ENCODE data around the gene CNTROB.
A peak's percentile ranks its signal among the peaks of the same experiment; 100 is the strongest.

The CNTROB gene, protein sequence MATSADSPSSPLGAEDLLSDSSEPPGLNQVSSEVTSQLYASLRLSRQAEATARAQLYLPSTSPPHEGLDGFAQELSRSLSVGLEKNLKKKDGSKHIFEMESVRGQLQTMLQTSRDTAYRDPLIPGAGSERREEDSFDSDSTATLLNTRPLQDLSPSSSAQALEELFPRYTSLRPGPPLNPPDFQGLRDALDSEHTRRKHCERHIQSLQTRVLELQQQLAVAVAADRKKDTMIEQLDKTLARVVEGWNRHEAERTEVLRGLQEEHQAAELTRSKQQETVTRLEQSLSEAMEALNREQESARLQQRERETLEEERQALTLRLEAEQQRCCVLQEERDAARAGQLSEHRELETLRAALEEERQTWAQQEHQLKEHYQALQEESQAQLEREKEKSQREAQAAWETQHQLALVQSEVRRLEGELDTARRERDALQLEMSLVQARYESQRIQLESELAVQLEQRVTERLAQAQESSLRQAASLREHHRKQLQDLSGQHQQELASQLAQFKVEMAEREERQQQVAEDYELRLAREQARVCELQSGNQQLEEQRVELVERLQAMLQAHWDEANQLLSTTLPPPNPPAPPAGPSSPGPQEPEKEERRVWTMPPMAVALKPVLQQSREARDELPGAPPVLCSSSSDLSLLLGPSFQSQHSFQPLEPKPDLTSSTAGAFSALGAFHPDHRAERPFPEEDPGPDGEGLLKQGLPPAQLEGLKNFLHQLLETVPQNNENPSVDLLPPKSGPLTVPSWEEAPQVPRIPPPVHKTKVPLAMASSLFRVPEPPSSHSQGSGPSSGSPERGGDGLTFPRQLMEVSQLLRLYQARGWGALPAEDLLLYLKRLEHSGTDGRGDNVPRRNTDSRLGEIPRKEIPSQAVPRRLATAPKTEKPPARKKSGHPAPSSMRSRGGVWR

DNA sequence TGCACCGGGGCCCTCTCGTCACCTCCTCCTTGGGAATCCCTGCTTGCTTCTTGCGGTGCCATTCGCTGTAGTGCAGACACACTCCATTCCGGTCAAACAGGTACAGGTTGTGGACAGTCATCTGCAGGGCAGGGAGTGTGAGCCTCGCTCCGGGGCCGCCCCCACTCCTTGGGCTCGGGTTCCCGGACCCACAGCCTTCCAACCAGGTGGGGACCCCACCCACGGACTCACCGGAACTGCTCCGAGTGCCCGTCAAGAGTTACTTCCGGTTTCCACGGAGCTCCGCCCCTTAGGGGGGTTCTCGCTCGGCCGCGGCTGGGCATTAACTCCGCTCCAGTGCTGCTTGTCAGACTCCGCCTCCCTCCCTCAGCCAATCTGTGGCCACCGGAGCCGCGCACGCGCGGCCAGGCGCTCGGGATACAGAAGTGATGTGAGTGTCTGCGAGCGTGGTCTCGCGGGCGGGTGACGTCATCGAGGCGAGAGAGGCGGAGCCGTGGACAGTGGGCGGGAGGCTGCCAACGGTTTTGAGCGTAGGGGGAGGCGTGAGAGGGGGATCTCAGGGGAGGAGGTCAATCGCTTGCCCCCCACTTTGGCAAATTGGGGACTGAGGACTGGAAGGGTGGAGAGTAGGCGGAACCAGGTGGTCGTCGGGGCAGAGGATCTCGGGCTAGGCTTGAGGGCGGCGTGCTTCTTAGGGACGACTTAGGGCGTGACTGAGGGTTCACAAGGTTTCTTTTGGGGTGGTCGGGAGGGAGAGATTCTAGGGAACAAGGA, at the start of gene CNTROB, which contains the start of gene TRAPPC1:
TSS of gene CNTROB (plus strand) at position 498 of the 774 bp plus-strand sequence. CDS start 874 bp downstream, outside the sequence.
TSS of gene TRAPPC1 (minus strand) at position 238 of the 774 bp plus-strand sequence. CDS start at position 121, 117 bp downstream.
- peak; percentile 99 for DNase-seq

DNA sequence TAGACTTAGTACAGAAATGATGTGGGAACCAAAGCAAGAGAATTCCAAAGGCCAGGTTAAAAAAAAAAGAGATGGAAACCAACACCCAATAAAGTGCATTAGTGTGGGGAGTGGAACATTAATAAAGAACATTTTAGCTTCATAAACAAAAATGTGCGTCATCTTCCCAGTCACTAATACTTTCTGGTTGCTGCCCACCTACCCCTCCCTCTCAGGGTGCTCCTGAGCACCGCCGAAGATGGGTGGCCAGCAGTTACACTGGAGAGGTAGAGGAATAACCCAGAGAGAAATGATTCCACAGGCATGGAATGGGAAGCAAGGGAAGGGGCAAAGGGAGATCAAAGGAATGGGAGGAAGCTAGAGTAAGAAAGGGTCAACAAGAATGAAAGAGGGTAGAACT, 49.4 kb upstream of the CNTROB start:
- DNase-seq = no peak

DNA sequence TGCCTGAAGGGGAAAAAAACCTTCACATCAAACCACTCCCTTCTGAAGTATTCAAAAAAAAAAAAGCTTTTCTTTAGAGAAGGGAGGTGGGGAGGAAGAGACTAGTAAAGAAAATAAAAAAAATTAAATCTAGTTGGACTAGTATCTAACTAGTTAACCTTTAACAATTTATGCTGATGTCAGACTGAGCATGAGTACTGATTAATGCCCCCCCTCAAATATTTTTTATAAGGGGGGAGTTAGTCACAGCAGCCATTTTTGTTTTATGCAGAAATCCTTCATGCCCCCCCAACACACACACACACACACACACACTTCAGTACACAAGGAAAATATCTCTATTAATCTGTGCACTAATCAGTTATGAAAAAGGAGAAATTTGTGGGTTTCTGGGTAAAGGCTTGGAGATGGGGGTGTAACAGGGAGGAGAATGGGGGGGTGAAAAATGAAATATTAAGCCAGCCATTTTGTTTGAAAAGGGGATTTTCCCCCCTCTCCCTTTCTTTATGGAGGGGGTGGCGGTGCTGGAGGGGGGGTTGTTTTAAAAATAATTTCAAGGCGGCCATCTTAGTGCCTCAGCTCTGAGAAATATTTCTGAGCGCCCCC, 48.1 kb upstream of the CNTROB start:
- DNase-seq = peak; percentile 27 to 34

DNA sequence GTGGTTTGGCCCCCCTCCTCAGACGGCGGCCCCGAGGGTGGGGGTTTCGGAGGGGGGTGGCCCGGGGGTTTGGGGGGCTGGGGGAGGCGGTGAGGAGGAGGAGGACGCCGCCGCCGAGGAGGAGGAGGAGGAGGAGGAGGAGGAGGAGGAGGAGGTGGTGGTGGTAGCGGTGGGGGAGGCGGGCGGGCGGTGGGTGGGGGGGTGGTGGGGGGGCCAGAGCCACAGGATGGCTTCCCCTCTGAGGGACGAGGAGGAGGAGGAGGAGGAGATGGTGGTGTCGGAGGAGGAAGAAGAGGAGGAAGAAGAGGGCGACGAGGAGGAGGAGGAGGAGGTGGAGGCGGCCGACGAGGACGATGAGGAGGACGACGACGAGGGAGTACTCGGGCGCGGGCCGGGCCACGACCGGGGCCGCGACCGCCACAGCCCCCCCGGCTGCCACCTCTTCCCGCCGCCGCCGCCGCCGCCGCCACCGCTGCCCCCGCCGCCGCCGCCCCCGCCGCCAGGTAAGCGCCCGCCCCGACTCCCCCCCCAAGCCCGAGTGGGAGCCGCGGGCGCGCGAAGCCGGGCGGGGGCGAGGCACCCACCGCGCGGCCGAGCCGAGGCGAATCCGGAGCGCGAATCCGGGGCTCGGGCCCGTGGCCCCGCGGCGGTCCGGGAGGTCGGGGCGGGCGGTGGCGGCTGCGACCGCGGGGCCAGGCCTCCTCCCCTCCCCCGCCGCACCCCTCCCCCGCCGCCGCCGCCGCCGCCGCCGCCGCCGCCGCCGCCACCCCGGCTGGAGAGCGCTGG, 47.2 kb upstream of the CNTROB start:
- DNase-seq = peak; percentile 41 to 44

DNA sequence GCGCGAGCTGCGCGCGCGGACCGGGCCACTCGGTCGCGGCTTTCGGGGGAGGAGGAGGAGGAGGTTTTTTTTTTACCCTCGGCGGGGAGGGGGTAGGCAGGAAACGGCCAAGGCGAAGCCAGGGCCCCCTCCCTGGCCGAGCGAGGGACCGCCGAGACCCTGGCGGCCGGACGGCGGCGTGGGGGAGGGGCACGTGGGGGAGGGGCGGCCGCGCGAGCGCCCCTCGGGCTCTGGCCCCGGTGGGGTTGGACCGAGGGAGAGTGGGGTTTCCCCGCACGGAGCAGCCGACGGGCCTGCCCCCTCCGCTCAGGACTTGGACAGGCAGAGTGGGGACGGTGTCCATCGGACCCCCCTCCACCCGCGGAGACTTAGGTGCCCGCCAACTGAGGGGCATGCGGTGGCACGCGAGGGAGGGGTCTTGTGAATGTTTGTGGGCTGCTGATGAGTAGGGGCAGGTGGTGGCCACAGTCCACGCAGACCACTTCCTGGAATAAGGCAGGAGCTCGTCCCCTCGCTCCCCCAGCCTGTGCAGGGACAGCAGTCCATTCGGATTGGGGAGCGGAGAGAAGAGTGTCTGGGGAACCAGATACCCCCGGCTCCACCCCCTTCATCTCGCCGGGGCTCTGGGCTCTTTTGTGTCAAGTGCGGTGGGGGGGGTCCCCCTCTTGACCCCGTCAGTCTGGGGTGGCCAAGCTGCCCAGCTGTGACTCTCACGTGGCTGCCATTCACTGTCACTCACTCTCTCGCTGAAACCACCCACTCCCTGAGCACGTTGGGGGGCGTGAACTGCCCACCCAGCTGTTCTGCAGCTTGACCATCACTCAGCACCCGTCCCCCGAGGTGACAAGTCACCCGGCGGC, 46.4 kb upstream of the CNTROB start:
- peak; percentile 51 to 55 for DNase-seq

DNA sequence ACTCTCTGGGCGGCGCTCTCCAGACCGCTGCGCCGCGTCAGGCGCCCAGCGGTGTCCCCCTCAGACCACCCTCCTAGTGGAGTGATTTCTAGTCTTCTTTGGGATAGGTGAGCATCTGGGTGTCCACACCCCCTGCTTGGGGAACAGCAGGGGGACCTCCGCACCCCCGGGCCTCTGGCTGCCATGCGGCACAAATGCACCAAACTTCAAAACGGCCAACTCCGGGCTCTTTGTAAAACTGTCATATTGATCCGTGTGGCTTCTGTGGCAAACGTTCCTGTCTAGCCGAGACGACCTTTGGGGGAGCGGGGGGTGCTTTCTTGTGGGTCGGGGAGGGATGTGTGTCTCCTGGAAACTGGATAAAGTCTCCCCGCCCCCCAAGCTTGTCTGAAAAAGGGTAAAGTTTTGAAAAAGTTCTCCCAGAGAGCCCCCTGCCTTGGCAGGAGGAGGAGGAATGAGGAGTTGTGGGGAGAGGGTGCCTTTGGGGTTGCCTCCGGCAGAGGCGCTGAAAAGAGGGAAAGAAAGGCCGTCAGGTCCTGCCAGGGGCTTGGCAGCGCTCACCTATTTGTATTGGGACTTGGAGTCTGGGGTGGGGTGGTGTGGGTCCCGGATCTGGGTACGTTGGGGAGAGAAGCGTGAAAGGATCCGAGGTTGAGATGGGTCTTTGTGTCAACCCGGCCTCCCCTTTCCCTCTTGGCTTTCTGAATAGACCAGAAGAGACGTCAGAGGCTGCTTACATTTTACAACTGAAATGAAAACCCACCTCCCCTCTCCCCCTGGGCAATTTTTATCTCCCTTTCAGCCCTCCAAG, 45.6 kb upstream of the CNTROB start:
- DNase-seq = peak; percentile 58 to 65

DNA sequence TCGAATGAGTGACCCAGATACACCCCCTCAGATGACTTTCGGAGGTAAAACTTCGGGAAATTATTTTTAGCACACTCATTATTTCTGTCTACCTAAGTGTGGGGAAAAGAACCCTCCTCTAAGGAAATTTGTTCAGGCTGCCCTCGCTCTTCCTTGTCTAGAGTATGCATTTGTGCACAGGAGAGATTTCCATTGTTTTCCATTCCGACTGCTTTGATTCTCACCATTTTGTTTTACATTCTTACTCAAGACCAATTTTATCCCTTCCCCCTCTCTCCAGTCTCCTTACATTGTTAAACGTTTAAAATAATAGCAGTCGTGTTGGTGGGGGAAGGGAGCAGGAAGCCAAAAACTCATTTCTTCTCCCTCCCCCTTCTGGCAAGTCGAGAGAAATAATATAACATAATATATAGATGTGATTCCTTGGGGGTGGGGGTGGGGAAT, 44.9 kb upstream of the CNTROB start:
- no peak for DNase-seq

DNA sequence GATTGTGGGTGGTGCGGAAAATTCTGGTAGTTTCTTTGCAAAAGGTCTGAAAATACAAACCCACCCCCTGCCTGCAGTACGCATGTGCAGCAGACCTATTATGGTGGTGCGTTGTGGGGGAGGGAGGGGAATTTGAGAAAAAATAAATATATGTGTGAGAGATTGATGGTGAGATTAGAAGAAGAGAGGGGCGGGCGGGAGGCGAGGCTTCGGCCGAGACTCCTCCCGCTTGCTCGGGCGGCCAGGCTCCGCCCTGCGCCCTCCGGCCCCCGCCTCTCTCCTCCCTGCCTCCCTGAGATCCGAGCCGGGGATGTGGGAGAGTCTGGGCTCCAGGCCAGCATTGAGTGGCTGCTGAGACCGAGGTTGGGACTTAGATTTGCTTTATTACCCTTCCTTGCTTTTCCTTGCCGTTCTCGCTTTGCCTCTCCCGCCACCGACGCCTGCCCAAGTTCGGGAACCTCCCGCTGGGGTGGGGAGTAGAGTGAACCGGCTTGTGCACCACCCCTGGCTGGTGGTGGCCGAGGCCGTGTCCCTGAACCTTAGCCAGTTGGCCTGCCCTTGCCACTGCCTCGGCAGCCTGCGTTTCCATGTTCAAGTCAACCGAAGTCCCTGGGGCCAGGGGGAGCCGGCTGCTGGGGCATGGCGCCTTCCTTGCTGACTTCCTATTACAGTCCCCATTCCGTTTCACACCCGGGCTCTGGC, 44.4 kb upstream of the CNTROB start:
- peak; percentile 86 to 90 for DNase-seq

DNA sequence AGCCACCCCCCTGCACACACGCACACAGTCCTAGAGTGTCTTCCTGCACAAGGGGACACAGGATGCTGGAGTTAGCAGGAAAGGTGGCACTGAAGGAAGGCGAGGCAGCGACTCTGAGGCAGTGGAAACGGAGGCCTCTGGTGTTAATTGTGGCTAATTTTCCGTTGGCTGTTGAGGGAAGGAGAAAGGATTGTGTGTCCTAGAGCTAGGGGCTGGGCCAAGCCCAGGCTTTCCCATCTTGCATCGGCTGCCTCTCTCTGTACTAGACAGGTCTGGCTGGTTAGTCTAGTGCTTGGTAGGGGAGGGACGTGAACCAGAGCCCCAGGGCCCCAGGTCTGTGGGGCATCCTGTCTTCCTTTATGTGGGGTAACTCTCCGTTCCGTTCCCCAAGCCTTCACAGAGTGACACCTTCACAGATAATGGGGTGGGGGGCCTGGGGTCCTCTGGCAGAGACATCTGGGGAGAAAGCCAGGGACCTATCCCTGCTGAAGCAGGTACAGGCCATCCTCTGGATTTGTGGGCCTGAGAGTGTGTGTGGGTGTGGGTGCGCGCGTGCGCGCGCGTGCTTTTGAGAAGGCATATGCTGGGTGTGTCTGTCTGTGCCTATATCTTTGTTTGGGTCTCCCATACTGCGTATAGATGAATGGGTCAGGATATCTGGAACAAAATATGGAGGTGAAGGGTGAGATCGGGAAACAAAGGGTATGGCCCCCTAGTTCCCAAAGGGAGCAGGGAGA, 43.7 kb upstream of the CNTROB start, which contains the start of gene CHD3:
TSS of gene CHD3 (plus strand) at position 606 of the 737 bp plus-strand sequence. CDS start 212 bp downstream, outside the sequence.
- DNase-seq = peak; percentile 67 to 73

DNA sequence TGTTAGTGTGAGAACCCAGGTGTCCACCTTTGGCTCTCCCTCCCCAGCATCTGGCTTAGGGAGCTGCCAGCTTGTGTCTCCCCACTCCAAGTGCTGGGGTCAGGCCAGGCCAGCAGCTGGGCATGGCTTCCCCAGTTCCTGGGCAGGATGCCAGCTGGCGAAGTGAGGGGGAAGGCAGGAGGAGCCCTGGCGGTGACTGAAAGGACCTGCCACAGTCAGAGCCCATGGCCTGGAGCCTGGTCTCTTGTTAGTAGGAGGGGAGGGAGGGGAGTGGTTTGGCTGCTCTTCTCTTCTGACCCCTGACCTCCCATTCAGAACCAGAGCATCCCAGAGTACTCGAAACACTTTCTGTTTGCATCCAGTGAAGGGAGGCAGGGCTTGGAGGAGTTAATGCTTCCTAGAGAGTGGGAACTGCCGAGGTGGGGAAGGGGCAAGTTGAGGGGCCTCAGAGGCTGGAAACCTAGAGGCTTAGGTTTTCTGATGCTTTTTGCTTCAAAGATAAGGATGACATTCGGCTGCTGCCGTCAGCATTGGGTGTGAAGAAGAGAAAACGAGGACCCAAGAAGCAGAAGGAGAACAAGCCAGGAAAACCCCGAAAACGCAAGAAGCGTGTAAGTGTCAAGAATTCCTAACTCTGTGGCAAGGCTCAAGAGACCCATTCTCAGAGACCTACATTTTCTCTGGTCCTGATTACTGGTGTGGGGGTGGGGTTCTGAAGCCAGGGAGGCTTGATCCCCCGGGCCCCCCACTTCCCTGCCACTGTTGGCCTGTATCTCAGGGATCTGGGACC, 42.6 kb upstream of the CNTROB start:
- peak; percentile 45 to 53 for DNase-seq

DNA sequence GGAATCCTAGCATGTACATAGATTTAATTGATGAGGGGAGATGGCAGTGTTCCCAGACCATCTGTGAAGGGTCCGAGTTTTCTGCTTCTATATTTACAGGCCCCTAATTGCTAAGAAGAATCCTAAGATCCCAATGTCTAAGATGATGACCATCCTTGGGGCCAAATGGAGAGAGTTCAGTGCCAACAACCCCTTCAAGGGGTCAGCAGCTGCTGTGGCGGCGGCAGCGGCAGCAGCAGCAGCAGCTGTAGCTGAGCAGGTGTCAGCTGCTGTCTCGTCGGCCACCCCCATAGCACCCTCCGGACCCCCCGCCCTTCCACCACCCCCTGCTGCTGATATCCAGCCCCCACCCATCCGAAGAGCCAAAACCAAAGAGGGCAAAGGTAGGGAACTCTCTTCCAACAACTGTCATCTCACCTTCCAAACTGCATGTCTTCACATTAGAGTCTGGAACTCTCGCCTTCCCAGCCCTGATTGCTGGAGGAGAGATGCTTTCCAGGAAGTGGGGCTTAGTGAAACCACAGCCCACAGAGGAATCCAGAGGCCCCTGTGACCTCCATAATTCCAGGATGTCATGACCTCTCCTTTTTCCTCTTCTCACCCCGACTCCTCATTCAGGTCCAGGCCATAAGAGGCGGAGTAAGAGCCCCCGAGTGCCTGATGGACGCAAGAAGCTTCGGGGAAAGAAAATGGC, 38.7 kb upstream of the CNTROB start:
- DNase-seq = no peak

DNA sequence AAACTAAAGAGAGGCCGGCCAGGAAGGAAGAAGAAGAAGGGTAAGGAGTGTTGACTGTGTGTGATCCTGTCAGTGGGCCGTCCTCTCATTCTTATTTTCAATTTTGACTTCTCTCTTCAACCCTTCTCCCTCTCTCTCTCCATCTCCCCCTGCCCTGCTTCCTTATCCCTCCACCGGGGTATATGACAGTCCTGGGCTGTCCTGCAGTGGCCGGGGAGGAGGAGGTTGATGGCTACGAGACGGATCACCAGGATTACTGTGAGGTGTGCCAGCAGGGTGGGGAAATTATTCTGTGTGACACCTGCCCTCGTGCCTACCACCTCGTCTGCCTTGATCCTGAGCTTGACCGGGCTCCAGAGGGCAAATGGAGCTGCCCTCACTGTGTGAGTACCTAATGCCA, 37.8 kb upstream of the CNTROB start:
- no peak for DNase-seq

DNA sequence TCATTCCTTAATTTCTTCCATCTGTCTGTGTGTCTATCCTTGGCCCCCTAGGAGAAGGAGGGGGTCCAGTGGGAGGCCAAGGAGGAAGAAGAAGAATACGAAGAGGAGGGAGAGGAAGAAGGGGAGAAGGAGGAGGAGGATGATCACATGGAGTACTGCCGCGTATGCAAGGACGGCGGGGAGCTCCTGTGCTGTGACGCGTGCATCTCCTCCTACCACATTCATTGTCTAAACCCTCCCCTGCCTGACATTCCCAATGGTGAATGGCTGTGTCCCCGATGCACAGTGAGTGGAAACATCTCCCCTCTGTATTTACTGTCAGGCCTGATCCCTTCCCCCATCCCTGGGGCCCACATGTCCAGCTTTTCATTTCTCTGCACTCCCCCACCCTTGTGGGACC, 37.1 kb upstream of the CNTROB start:
- DNase-seq = no peak

DNA sequence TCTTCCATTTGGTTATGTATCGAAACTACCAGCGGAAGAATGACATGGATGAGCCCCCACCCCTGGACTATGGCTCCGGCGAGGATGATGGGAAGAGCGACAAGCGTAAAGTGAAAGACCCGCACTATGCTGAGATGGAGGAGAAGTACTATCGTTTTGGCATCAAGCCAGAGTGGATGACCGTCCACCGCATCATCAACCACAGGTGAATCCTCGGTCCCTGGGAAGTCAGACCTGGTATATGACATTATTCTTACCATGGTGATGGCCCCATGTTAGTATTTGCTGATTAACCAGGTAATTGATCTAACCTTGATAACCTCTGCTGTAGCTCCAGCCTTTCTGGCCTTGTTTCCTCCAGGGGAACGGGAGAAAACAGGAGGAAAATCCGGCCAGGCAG, 34.9 kb upstream of the CNTROB start:
- DNase-seq = no peak

DNA sequence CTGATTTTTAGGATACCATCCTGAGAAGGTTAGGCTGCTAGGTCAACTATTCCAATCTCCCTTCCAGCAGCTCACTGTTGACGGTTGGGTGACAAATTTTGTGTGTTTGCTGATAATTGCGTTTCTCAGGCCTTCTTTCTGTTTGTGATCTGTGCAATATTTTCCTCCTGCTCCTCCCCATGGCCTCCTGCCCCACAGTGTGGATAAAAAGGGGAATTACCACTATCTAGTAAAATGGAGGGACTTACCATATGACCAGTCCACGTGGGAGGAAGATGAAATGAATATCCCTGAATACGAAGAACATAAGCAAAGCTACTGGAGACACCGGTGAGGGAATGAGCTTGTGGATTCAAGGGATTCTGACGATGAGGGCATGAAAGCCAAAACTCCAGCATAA, 34.2 kb upstream of the CNTROB start:
- DNase-seq = no peak
